Chondrocyte (in vitro differentiated cells): Measurements from ENCODE around the gene LARGE1. TPM values are rescaled to one million over a fixed set of nuclear protein-coding genes. Genes with fewer than 3 reads are reported as not detected.

ENCODE experiments used
- DNase-seq: peaks from one replicate; pipeline ENCODE4 v3.0.0; 2021; ENCODE audit warnings: mixed read lengths, low spot score
- H3K27ac Mint-ChIP-seq: one replicate; pipeline ENCODE4 v1.8.0; 2021; ENCODE audit warnings: mild to moderate bottlenecking, moderate library complexity, mixed read lengths; ENCODE audit not compliant: unreplicated experiment
- H3K27me3 Mint-ChIP-seq: 2 replicates; pipeline ENCODE4 v1.8.0; 2021; ENCODE audit warnings: low read depth, mixed read lengths
- H3K36me3 Mint-ChIP-seq: 2 replicates; pipeline ENCODE4 v1.8.0; 2021; ENCODE audit warnings: low read depth, mixed read lengths
- H3K4me1 Mint-ChIP-seq: 2 replicates; pipeline ENCODE4 v1.8.0; 2021; ENCODE audit warnings: low read depth, mild to moderate bottlenecking, mixed read lengths
- H3K4me3 Mint-ChIP-seq: one replicate; pipeline ENCODE4 v1.8.0; 2021; ENCODE audit warnings: mild to moderate bottlenecking, moderate library complexity, mixed read lengths; ENCODE audit not compliant: unreplicated experiment
- H3K9me3 Mint-ChIP-seq: 2 replicates; pipeline ENCODE4 v1.8.0; 2021; ENCODE audit warnings: low read depth, mixed read lengths
- CTCF ChIP-seq: fragments of 200-600 bp; sonication (generic); IDR thresholded peaks from 2 replicates; pipeline ENCODE4 v1.5.0; 2021; ENCODE audit warnings: antibody characterized with exemption, mild to moderate bottlenecking, moderate library complexity
- total RNA-seq: library from RNA; stranded (reverse); gene quantifications from 3 replicates; pipeline ENCODE4 v1.2.1, GENCODE V29; 2021

LARGE1 gene
- total RNA-seq, 1 donor from 2014 or later: 21.3 TPM

GRCh38 chr22:33669746-33670145 is 250.5 kb downstream of the LARGE1 start:
- Mint-ChIP-seq H3K27me3 (no peaks in the 10 kb centered on the region), H3K27ac (no peak overlapping the region), H3K36me3 (no peaks in the 10 kb centered on the region), H3K4me1 (peaks cover 6% of the 10 kb centered on the region), H3K9me3 (no peaks in the 10 kb centered on the region), H3K4me3 (no peak overlapping the region)
- no peak for DNase-seq
- no peak for TF ChIP-seq CTCF

DNA sequence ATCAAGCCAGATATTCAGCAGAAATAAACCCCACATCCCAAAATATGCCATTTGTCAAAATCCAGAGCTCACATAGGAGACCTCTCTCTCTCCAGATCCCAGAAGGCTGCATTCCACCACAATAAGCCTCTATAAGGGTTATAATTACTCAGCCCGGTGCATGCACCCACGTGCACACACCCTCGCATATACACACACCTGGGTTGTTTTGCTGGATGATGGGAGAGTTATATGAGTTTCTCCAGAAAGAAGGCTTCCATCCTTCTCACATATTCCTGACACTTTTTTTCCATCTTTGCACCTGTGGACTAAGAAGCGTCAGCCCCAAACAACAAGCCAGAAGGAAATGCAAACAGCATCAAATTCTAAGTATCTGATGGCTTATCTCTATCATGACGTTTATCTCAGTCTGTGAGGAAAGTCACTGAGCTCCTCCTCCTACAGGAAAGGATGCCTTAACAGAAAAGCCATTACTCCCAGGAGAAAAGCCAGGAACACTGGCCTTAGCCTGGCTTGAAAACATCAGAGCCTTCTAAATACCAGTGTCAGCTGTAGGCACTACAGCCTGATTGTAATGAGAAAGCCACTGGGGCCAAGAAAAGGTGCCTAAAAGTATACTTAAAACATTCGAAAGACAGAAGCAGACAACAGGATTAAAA is 253.2 kb downstream of the LARGE1 start:
- no peaks in the 10 kb centered on the region for H3K27me3 Mint-ChIP-seq
- H3K27ac Mint-ChIP-seq: no peak overlapping the region
- no peak overlapping the region for H3K4me3 Mint-ChIP-seq
- no peaks in the 10 kb centered on the region for H3K36me3 Mint-ChIP-seq
- H3K4me1 Mint-ChIP-seq: peaks cover 6% of the 10 kb centered on the region
- TF ChIP-seq CTCF: no peak
- no peak for DNase-seq
- H3K9me3 Mint-ChIP-seq: no peaks in the 10 kb centered on the region

DNA sequence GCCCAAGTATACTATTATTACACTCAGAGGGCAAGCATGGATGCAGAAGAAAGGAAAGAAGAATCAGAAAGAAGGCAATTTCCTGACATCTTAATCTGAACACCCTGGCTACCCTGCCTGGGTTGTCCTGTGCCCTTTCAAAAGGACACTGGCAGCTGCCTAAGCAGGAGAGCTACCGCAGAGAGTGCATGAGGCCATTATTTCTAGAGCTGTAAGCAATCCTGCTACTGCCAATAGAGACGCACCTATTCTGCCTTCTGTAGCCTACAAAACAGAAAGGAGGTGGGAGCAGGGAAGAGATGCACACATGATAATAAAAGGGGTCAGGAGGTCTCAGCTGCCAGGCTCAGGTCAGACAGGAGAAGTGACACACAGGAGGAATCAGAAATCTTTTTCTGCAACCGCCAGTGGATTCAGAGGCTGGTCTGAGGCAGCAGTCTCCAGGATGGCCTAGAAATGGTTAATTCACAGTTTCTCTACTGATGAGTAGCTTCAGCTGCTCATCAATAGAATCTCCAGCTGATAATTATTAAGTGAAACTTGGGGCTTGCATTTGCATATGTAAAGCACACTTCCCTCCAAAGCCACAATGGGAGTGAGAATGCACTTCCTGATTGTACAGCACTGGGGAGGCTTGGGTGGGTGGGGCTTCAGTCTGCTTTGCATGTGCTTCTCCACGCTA is 253.9 kb downstream of the LARGE1 start:
- no peak for DNase-seq

GRCh38 chr22:33659448-33659847 is 260.8 kb downstream of the LARGE1 start:
- H3K27ac Mint-ChIP-seq: peak overlapping the region; percentile 81
- no peak for DNase-seq
- H3K27me3 Mint-ChIP-seq: no peaks in the 10 kb centered on the region
- no peaks in the 10 kb centered on the region for H3K36me3 Mint-ChIP-seq
- H3K9me3 Mint-ChIP-seq: no peaks in the 10 kb centered on the region
- peaks cover 13% of the 10 kb centered on the region for H3K4me1 Mint-ChIP-seq
- no peak overlapping the region for H3K4me3 Mint-ChIP-seq
- no peak for TF ChIP-seq CTCF

More for the DNA sequence above, 253.9 kb downstream of the LARGE1 start:
- Mint-ChIP-seq H3K36me3 (no peaks in the 10 kb centered on the region), H3K27me3 (no peaks in the 10 kb centered on the region), H3K4me1 (peaks cover 6% of the 10 kb centered on the region), H3K4me3 (no peak overlapping the region), H3K9me3 (no peaks in the 10 kb centered on the region), H3K27ac (no peak overlapping the region)
- no peak for TF ChIP-seq CTCF

- peak overlapping the region; percentile 81 for H3K27ac Mint-ChIP-seq
- no peaks in the 10 kb centered on the region for H3K9me3 Mint-ChIP-seq
- TF ChIP-seq CTCF: no peak
- H3K4me3 Mint-ChIP-seq: no peak overlapping the region
- H3K27me3 Mint-ChIP-seq: no peaks in the 10 kb centered on the region
- no peak for DNase-seq
- peaks cover 13% of the 10 kb centered on the region for H3K4me1 Mint-ChIP-seq
- no peaks in the 10 kb centered on the region for H3K36me3 Mint-ChIP-seq
These were observed 261.5 kb downstream of the LARGE1 start for GRCh38 chr22:33658775-33659174.
